H1 (cell line): ENCODE results near the gene CCL28. TPM values are rescaled to one million over a fixed set of nuclear protein-coding genes. Genes with fewer than 3 reads are reported as not detected.
A peak's percentile ranks its signal among the peaks of the same experiment; 100 is the strongest.

ENCODE experiments used
- CTCF ChIA-PET: fragments of 300-600 bp; sonication (Branson Sonifier 250); formaldehyde crosslinking; loops from one replicate; lab custom pipeline; 2021; ENCODE audit not compliant: partially characterized antibody; lab: Charles Lee
- POLR2A ChIA-PET: fragments of 300-600 bp; sonication (Branson Sonifier 250); formaldehyde crosslinking; loops from one replicate; lab custom pipeline; 2021; ENCODE audit warnings: inconsistent platforms; ENCODE audit not compliant: partially characterized antibody; lab: Charles Lee
- DNase-seq, 2 experiments: peaks; one replicate each; pipeline versions ENCODE4 v3.0.0 to v3.0.0-alpha.2; 2010 to 2022; ENCODE audit warnings: low spot score in 2 of 2, low read depth in 1 of 2, mixed read lengths in 1 of 2
- FAIRE-seq: peaks from 2 replicates; lab custom pipeline; 2011; peaks lifted over from hg19 to GRCh38; lab: Jason Lieb, UNC
- H2AFZ ChIP-seq: 2 replicates; pipeline ENCODE4 v1.8.1; 2012; ENCODE audit warnings: low read length, inconsistent platforms
- H2AK5ac ChIP-seq: 2 replicates; pipeline ENCODE4 v1.6.1; 2013; ENCODE audit warnings: low read depth, low read length
- H2BK120ac ChIP-seq: replicated peaks from 2 replicates; pipeline ENCODE3; 2013; ENCODE audit warnings: low read depth, low read length, inconsistent platforms
- H2BK12ac ChIP-seq: 2 replicates; pipeline ENCODE4 v1.6.1; 2013; ENCODE audit warnings: low read depth, low read length
- H2BK15ac ChIP-seq: 2 replicates; pipeline ENCODE4 v1.6.1; 2013; ENCODE audit warnings: low read length
- H2BK20ac ChIP-seq: 2 replicates; pipeline ENCODE4 v1.6.1; 2013; ENCODE audit warnings: low read length
- H2BK5ac ChIP-seq: 2 replicates; pipeline ENCODE4 v1.6.1; 2013; ENCODE audit warnings: low read depth, low read length
- H3K14ac ChIP-seq: 2 replicates; pipeline ENCODE4 v1.6.1; 2013; ENCODE audit warnings: inconsistent platforms; ENCODE audit not compliant: insufficient read length
- H3K18ac ChIP-seq: 2 replicates; pipeline ENCODE4 v1.6.1; 2013; ENCODE audit warnings: low read length; ENCODE audit errors: extremely low read depth
- H3K23ac ChIP-seq: 2 replicates; pipeline ENCODE4 v1.6.1; 2013; ENCODE audit warnings: inconsistent platforms; ENCODE audit not compliant: insufficient read length
- H3K23me2 ChIP-seq: 2 replicates; pipeline ENCODE4 v1.6.1; 2013; ENCODE audit warnings: low read depth, low read length
- H3K27ac ChIP-seq: 2 replicates; pipeline ENCODE4 v1.6.1; 2011; ENCODE audit warnings: low read depth, low read length, inconsistent platforms
- H3K27me3 ChIP-seq, 4 experiments: replicated peaks in 1 of 4; 1 replicate in 1 of 4; 2 replicates in 3 of 4; pipeline versions ENCODE4 v1.6.1 to v1.8.1; 2011 to 2013; ENCODE audit warnings: low read length in 3 of 4, mild to moderate bottlenecking in 3 of 4, inconsistent platforms in 2 of 4, mixed read lengths in 2 of 4, moderate library complexity in 1 of 4; ENCODE audit not compliant: control insufficient read depth in 3 of 4, insufficient read depth in 3 of 4; ENCODE audit errors: extremely low read depth in 1 of 4
- H3K36me3 ChIP-seq, 4 experiments: 2 replicates each; pipeline versions ENCODE4 v1.6.1 to v1.8.1; 2011 to 2013; ENCODE audit warnings: mild to moderate bottlenecking in 4 of 4, low read length in 3 of 4, moderate library complexity in 2 of 4, control low read depth in 1 of 4, inconsistent platforms in 1 of 4; ENCODE audit not compliant: insufficient read depth in 4 of 4, control insufficient read depth in 2 of 4
- H3K4ac ChIP-seq: replicated peaks from 2 replicates; pipeline ENCODE3; 2013; ENCODE audit warnings: low read length, low read depth, mixed read lengths, inconsistent platforms; ENCODE audit not compliant: insufficient read length
- H3K4me1 ChIP-seq, 4 experiments: replicated peaks in 1 of 4; 1 replicate in 1 of 4; 2 replicates in 3 of 4; pipeline versions ENCODE4 v1.6.1 to v1.8.1; 2011 to 2013; ENCODE audit warnings: low read length in 3 of 4, inconsistent platforms in 2 of 4, mixed read lengths in 1 of 4; ENCODE audit not compliant: insufficient read depth in 4 of 4, control insufficient read depth in 3 of 4
- H3K4me2 ChIP-seq, 2 experiments: 2 replicates each; pipeline versions ENCODE4 v1.6.1 to v1.8.1; 2011 to 2013; ENCODE audit warnings: low read depth in 2 of 2, low read length in 2 of 2, control low read depth in 1 of 2, inconsistent platforms in 1 of 2, mild to moderate bottlenecking in 1 of 2; ENCODE audit not compliant: insufficient read depth in 1 of 2
- H3K4me3 ChIP-seq, 4 experiments: fragments of 200-600, 300-600 bp in 1 of 4; sonication (generic), shearing (Covaris generic), sonication (Bioruptor Twin) in 1 of 4; 2 replicates each; pipeline versions ENCODE4 v1.5.1 to v1.8.1; 2011 to 2016; ENCODE audit warnings: low read length in 4 of 4, low read depth in 3 of 4, control low read depth in 2 of 4, inconsistent platforms in 2 of 4, mild to moderate bottlenecking in 2 of 4, mixed read lengths in 1 of 4, moderate library complexity in 1 of 4; ENCODE audit not compliant: insufficient read depth in 2 of 4; ENCODE audit errors: extremely low read depth in 1 of 4
- H3K56ac ChIP-seq: replicated peaks from 2 replicates; pipeline ENCODE3; 2013; ENCODE audit warnings: low read depth, mild to moderate bottlenecking, mixed read lengths, low read length, inconsistent platforms; ENCODE audit not compliant: insufficient read length
- H3K79me1 ChIP-seq: 2 replicates; pipeline ENCODE4 v1.6.1; 2013; ENCODE audit warnings: low read depth, low read length, control low read depth
- H3K79me2 ChIP-seq, 2 experiments: 2 replicates each; pipeline versions ENCODE4 v1.6.1 to v1.8.1; 2012 to 2013; ENCODE audit warnings: low read length in 2 of 2, mild to moderate bottlenecking in 2 of 2, inconsistent platforms in 1 of 2; ENCODE audit not compliant: insufficient read depth in 2 of 2, control insufficient read depth in 1 of 2
- H3K9ac ChIP-seq, 4 experiments: replicated peaks in 1 of 4; 1 replicate in 1 of 4; 2 replicates in 3 of 4; pipeline versions ENCODE4 v1.6.1 to v1.8.1; 2011 to 2013; ENCODE audit warnings: low read depth in 3 of 4, low read length in 3 of 4, control low read depth in 2 of 4, mild to moderate bottlenecking in 2 of 4, moderate library complexity in 2 of 4, inconsistent platforms in 1 of 4; ENCODE audit errors: extremely low read depth in 1 of 4
- H3K9me3 ChIP-seq, 2 experiments: 2 replicates each; pipeline versions ENCODE4 v1.6.1 to v1.8.1; 2012 to 2013; ENCODE audit warnings: mild to moderate bottlenecking in 2 of 2, moderate library complexity in 2 of 2, control low read depth in 1 of 2, inconsistent platforms in 1 of 2, low read depth in 1 of 2, low read length in 1 of 2, mixed read lengths in 1 of 2; ENCODE audit not compliant: insufficient read depth in 2 of 2
- H4K20me1 ChIP-seq, 2 experiments: replicated peaks in 1 of 2; 2 replicates each; pipeline versions ENCODE3 to v1.8.1; 2011 to 2013; ENCODE audit warnings: inconsistent platforms in 2 of 2, low read length in 2 of 2, mild to moderate bottlenecking in 1 of 2; ENCODE audit not compliant: insufficient read depth in 2 of 2, control insufficient read depth in 1 of 2
- H4K5ac ChIP-seq: 2 replicates; pipeline ENCODE4 v1.6.1; 2013; ENCODE audit warnings: low read length, low read depth, mixed read lengths, inconsistent platforms; ENCODE audit not compliant: insufficient read length
- H4K8ac ChIP-seq: 2 replicates; pipeline ENCODE4 v1.8.0; 2013; ENCODE audit warnings: mild to moderate bottlenecking, moderate library complexity, low read length, inconsistent platforms; ENCODE audit not compliant: insufficient read depth; ENCODE audit errors: extremely low read depth
- H4K91ac ChIP-seq: replicated peaks from 2 replicates; pipeline ENCODE3; 2013; ENCODE audit warnings: low read length, mixed read lengths, inconsistent platforms; ENCODE audit not compliant: insufficient read length
- CTCF ChIP-seq, 3 experiments: IDR thresholded peaks; 1 replicate in 2 of 3; 2 replicates in 1 of 3; pipeline versions ENCODE4 v1.5.1 to v1.6.1; 2011; ENCODE audit warnings: low read length in 3 of 3, mild to moderate bottlenecking in 3 of 3, inconsistent platforms in 2 of 3, low read depth in 1 of 3, moderate library complexity in 1 of 3; ENCODE audit not compliant: insufficient read depth in 1 of 3; ENCODE audit errors: control extremely low read depth in 1 of 3
- JUN ChIP-seq: IDR thresholded peaks from 2 replicates; pipeline ENCODE4 v1.6.1; 2011; ENCODE audit warnings: low read depth, mild to moderate bottlenecking, improper control_type of control experiment, low read length
- RAD21 ChIP-seq, 2 experiments: IDR thresholded peaks in 1 of 2; conservative IDR thresholded peaks in 1 of 2; 2 replicates each; pipeline ENCODE4 v1.6.1; 2011; ENCODE audit warnings: low read depth in 2 of 2, low read length in 2 of 2, improper control_type of control experiment in 1 of 2, inconsistent platforms in 1 of 2, mild to moderate bottlenecking in 1 of 2, moderate library complexity in 1 of 2
- WGBS, 2 experiments: shearing (Covaris generic) in 1 of 2; methylation state at CpG; one replicate each; pipeline versions ENCODE4 v1.1.6 to v1.1.7; 2013 to 2015; ENCODE audit warnings: low lambda C conversion rate in 2 of 2, mixed read lengths in 2 of 2, inconsistent platforms in 1 of 2, low coverage in 1 of 2, missing lambda C conversion rate in 1 of 2; ENCODE audit not compliant: insufficient replicate concordance in 2 of 2, insufficient coverage in 1 of 2, insufficient read length in 1 of 2; ENCODE audit errors: extremely low coverage in 1 of 2, missing lambda C conversion rate in 1 of 2; 5-methylcytosine and 5-hydroxymethylcytosine counted together
- polyA plus RNA-seq, 7 experiments: library from polyadenylated mRNA; depleted of rRNA in 3 of 7; stranded (reverse) in 5 of 7; unstranded in 2 of 7; fragments of >200 nt in 5 of 7; fragments of 200-250 nt in 2 of 7; gene quantifications; 1 replicate in 5 of 7; 2 replicates in 1 of 7; 4 replicates in 1 of 7; pipeline versions ENCODE4 v1.2.1 to v1.2.3, GENCODE V29; 2011 to 2013; ENCODE audit warnings: missing spikeins in 2 of 7, mixed read lengths in 2 of 7
- total RNA-seq: library from RNA; stranded (reverse); fragmentation: NEBNext Ultra II Directional; extraction: Animal tissue kit (Norgen Biotek cat#: 25700); gene quantifications from 2 replicates; pipeline ENCODE4 v1.2.1, GENCODE V29; 2021

Gene CCL28
- total and polyA plus RNA-seq, 2 of the 8 experiments (the other 6 are each of a cell fraction or from before 2014, with no cell fraction given): 0.95 TPM; not detected in 1

- no peak overlapping the region for H4K91ac ChIP-seq
- no peak overlapping the region for H3K4me3 ChIP-seq
- H4K8ac ChIP-seq: no peak overlapping the region
- ChIA-PET CTCF (interaction anchor here (0.7 to 2.1 kb wide), 3 partner anchors 10 to 334 kb away, joined by 3 to 13 read pairs (median 4); partner anchors contain the start of gene CCL28), POLR2A (no interaction called here)
- H2BK12ac ChIP-seq: no peak overlapping the region
- H3K79me2 ChIP-seq: no peaks in the 10 kb centered on the region
- no peaks in the 10 kb centered on the region for H4K20me1 ChIP-seq
- WGBS, 2 experiments: 65% methylated on average over 1 of the region's 1 CpG; no CpG with 5 or more reads in 1 of the 2 experiments
- no peak overlapping the region for H3K23ac ChIP-seq
- no peaks in the 10 kb centered on the region for H3K4me1 ChIP-seq
- FAIRE-seq (no peak), DNase-seq (no peak)
- H3K18ac ChIP-seq: no peak overlapping the region
- no peak overlapping the region for H3K56ac ChIP-seq
- no peaks in the 10 kb centered on the region for H3K36me3 ChIP-seq
- H3K27me3 ChIP-seq: peaks cover 0 to 2% (median 2%) of the 10 kb centered on the region in 4 experiments; a peak in 5 of 7 replicates
- no peak overlapping the region for H3K4ac ChIP-seq
- TF ChIP-seq JUN: no peak
- TF ChIP-seq CTCF (IDR thresholded peaks at IDR 0.05; ENCODE audit: control extremely low read depth in 1 of 3, insufficient read depth in 1 of 3, low read depth in 1 of 3, low read length in 3 of 3): peak; percentile 34 to 52 (median 36); a peak in 3 of 4 replicates
- TF ChIP-seq RAD21 (IDR thresholded peaks at IDR 0.05 in 1 of 2, conservative IDR thresholded peaks at IDR 0.05 in 1 of 2; ENCODE audit: low read depth in 2 of 2, low read length in 2 of 2): peak; percentile 14 to 27; a peak in 3 of 4 replicates
- H3K23me2 ChIP-seq: no peaks in the 10 kb centered on the region
- no peak overlapping the region for H2BK20ac ChIP-seq
- no peak overlapping the region for H3K4me2 ChIP-seq
- no peak overlapping the region for H3K14ac ChIP-seq
- no peak overlapping the region for H2BK5ac ChIP-seq
- no peak overlapping the region for H2AK5ac ChIP-seq
- H2AFZ ChIP-seq: no peak overlapping the region
- H2BK15ac ChIP-seq: no peak overlapping the region
- peaks cover 0 to 5% of the 10 kb centered on the region in 2 experiments; a peak in 2 of 4 replicates for H3K9me3 ChIP-seq
- no peaks in the 10 kb centered on the region for H3K79me1 ChIP-seq
- no peak overlapping the region for H4K5ac ChIP-seq
- no peak overlapping the region for H3K9ac ChIP-seq
- H3K27ac ChIP-seq: no peak overlapping the region
- H2BK120ac ChIP-seq: no peak overlapping the region
These were observed 10.4 kb downstream of the CCL28 start for GRCh38 chr5:43401827-43402226.
